Keratinocyte (primary cell): ENCODE data around the gene ZNF74. TPM values are rescaled to one million over a fixed set of nuclear protein-coding genes. Genes with fewer than 3 reads are reported as not detected.

Source experiments
- DNase-seq: peaks from one replicate; pipeline ENCODE4 v3.0.0-alpha.2; 2011; ENCODE audit warnings: low read depth, missing footprints, low spot score
- FAIRE-seq: peaks from 2 replicates; lab custom pipeline; 2011; peaks lifted over from hg19 to GRCh38; lab: Jason Lieb, UNC
- H2AFZ ChIP-seq: 2 replicates; pipeline ENCODE4 v1.6.0; 2012; ENCODE audit warnings: low read length, control low read depth, inconsistent platforms; ENCODE audit not compliant: control insufficient read depth
- H3K27ac ChIP-seq: 2 replicates; pipeline ENCODE4 v1.5.1; 2011; ENCODE audit warnings: low read length; ENCODE audit not compliant: control insufficient read depth, insufficient read depth
- H3K27me3 ChIP-seq: 3 replicates; pipeline ENCODE4 v1.6.0; 2011; ENCODE audit warnings: low read length; ENCODE audit not compliant: control insufficient read depth, insufficient read depth; ENCODE audit errors: extremely low read depth
- H3K36me3 ChIP-seq, 2 experiments: 2 replicates in 1 of 2; 3 replicates in 1 of 2; pipeline ENCODE4 v1.5.1; 2011; ENCODE audit warnings: low read length in 2 of 2, mild to moderate bottlenecking in 1 of 2; ENCODE audit not compliant: control insufficient read depth in 2 of 2, insufficient read depth in 2 of 2; ENCODE audit errors: extremely low read depth in 1 of 2
- H3K4me1 ChIP-seq: 3 replicates; pipeline ENCODE4 v1.5.1; 2011; ENCODE audit warnings: low read length; ENCODE audit not compliant: control insufficient read depth, insufficient read depth; ENCODE audit errors: extremely low read depth
- H3K4me2 ChIP-seq: 3 replicates; pipeline ENCODE4 v1.6.0; 2011; ENCODE audit warnings: low read depth, low read length; ENCODE audit not compliant: control insufficient read depth, insufficient read depth; ENCODE audit errors: extremely low read depth
- H3K4me3 ChIP-seq, 3 experiments: fragments of 200-600 bp in 1 of 3; sonication (generic) in 1 of 3; 2 replicates in 2 of 3; 3 replicates in 1 of 3; pipeline ENCODE4 v1.5.1; 2011 to 2016; ENCODE audit warnings: low read length in 3 of 3, mild to moderate bottlenecking in 3 of 3, control low read depth in 2 of 3, inconsistent platforms in 1 of 3, low read depth in 1 of 3, mixed read lengths in 1 of 3, mixed run types in 1 of 3, moderate library complexity in 1 of 3; ENCODE audit not compliant: control insufficient read depth in 2 of 3, insufficient read depth in 2 of 3; ENCODE audit errors: extremely low read depth in 1 of 3
- H3K79me2 ChIP-seq: 2 replicates; pipeline ENCODE4 v1.6.0; 2012; ENCODE audit warnings: low read length; ENCODE audit not compliant: control insufficient read depth, insufficient read depth
- H3K9ac ChIP-seq: 3 replicates; pipeline ENCODE4 v1.6.0; 2011; ENCODE audit warnings: low read length; ENCODE audit not compliant: control insufficient read depth, insufficient read depth; ENCODE audit errors: extremely low read depth
- H3K9me1 ChIP-seq: 3 replicates; pipeline ENCODE4 v1.6.0; 2011; ENCODE audit warnings: low read length; ENCODE audit not compliant: control insufficient read depth, insufficient read depth; ENCODE audit errors: extremely low read depth
- H3K9me3 ChIP-seq: 2 replicates; pipeline ENCODE4 v1.5.1; 2012; ENCODE audit warnings: low read depth, low read length; ENCODE audit not compliant: control insufficient read depth
- H4K20me1 ChIP-seq: 3 replicates; pipeline ENCODE4 v1.6.0; 2011; ENCODE audit warnings: low read length; ENCODE audit not compliant: control insufficient read depth, insufficient read depth; ENCODE audit errors: extremely low read depth
- CTCF ChIP-seq, 3 experiments: IDR thresholded peaks in 1 of 3; conservative IDR thresholded peaks in 1 of 3; optimal IDR thresholded peaks in 1 of 3; 2 replicates in 2 of 3; 3 replicates in 1 of 3; pipeline versions ENCODE3 to v1.5.1; 2011; ENCODE audit warnings: low read length in 3 of 3, mild to moderate bottlenecking in 3 of 3, moderate library complexity in 2 of 3, control low read depth in 1 of 3, inconsistent platforms in 1 of 3; ENCODE audit not compliant: insufficient read depth in 2 of 3; ENCODE audit errors: extremely low read depth in 1 of 3
- EZH2 ChIP-seq: IDR thresholded peaks from one replicate; pipeline ENCODE4 v1.6.1; 2012; ENCODE audit warnings: inconsistent platforms, mild to moderate bottlenecking, low read length, moderate library complexity
- dilution Hi-C: fragments of 300-500 bp; cut with MboI; formaldehyde crosslinking; loops from one replicate; pipeline ENCODE4 v1.7.0; 2020; ENCODE audit warnings: low sequenced_read_pairs; ENCODE audit not compliant: extremely low pct_ligation_motif_present
- polyA plus RNA-seq, 5 experiments: library from polyadenylated mRNA; depleted of rRNA in 3 of 5; stranded (reverse) in 3 of 5; stranded (forward) in 1 of 5; unstranded in 1 of 5; fragments of >200 nt; gene quantifications; 1 replicate in 1 of 5; 2 replicates in 3 of 5; 3 replicates in 1 of 5; pipeline versions ENCODE4 v1.2.1 to v1.2.3, GENCODE V29; 2011 to 2012; ENCODE audit warnings: missing spikeins in 2 of 5, low read depth in 1 of 5, low replicate concordance in 1 of 5

ZNF74 gene
- polyA plus RNA-seq, 1 donor (not counting 4 experiments of a cell fraction or from before 2014, with no cell fraction given): 5.2 TPM

- H3K27ac ChIP-seq: no peak overlapping the region
- no peak overlapping the region for H3K4me3 ChIP-seq
- DNase-seq: no peak
- H3K4me2 ChIP-seq: no peak overlapping the region
- no peaks in the 10 kb centered on the region for H4K20me1 ChIP-seq
- no peaks in the 10 kb centered on the region for H3K36me3 ChIP-seq
- peaks cover 2% of the 10 kb centered on the region for H3K4me1 ChIP-seq
- dilution Hi-C loops: no loop called here
- no peak for FAIRE-seq
- no peaks in the 10 kb centered on the region for H3K79me2 ChIP-seq
- no peak for TF ChIP-seq EZH2
- no peak for TF ChIP-seq CTCF (optimal IDR thresholded peaks at IDR 0.05 in 1 of 3, IDR thresholded peaks at IDR 0.05 in 1 of 3, conservative IDR thresholded peaks at IDR 0.05 in 1 of 3; ENCODE audit: extremely low read depth in 1 of 3, insufficient read depth in 2 of 3, low read length in 3 of 3)
- H3K9ac ChIP-seq: no peak overlapping the region
- H3K9me1 ChIP-seq: no peaks in the 10 kb centered on the region
- H2AFZ ChIP-seq: no peak overlapping the region
- no peaks in the 10 kb centered on the region for H3K9me3 ChIP-seq
- peaks cover 5% of the 10 kb centered on the region for H3K27me3 ChIP-seq
These were observed 9.1 kb upstream of the ZNF74 start for GRCh38 chr22:20384865-20385264.

GRCh38 chr22:20386336-20386735 lies 7.6 kb upstream of the ZNF74 start:
- dilution Hi-C loops: no loop called here
- FAIRE-seq (no peak), DNase-seq (no peak)
- H3K4me3 ChIP-seq: no peak overlapping the region
- no peak overlapping the region for H3K27ac ChIP-seq
- H3K4me1 ChIP-seq: no peaks in the 10 kb centered on the region
- no peak overlapping the region for H2AFZ ChIP-seq
- H3K4me2 ChIP-seq: no peak overlapping the region
- no peaks in the 10 kb centered on the region for H3K9me1 ChIP-seq
- H4K20me1 ChIP-seq: no peaks in the 10 kb centered on the region
- H3K36me3 ChIP-seq: no peaks in the 10 kb centered on the region
- H3K9me3 ChIP-seq: no peaks in the 10 kb centered on the region
- H3K9ac ChIP-seq: no peak overlapping the region
- H3K27me3 ChIP-seq: peaks cover 5% of the 10 kb centered on the region
- TF ChIP-seq EZH2: no peak
- no peak for TF ChIP-seq CTCF (optimal IDR thresholded peaks at IDR 0.05 in 1 of 3, IDR thresholded peaks at IDR 0.05 in 1 of 3, conservative IDR thresholded peaks at IDR 0.05 in 1 of 3; ENCODE audit: extremely low read depth in 1 of 3, insufficient read depth in 2 of 3, low read length in 3 of 3)
- no peaks in the 10 kb centered on the region for H3K79me2 ChIP-seq
